Omental fat pad (tissue), 4 donors: Measurements from ENCODE around the gene MFAP3L. TPM values are rescaled to one million over a fixed set of nuclear protein-coding genes. Genes with fewer than 3 reads are reported as not detected.

Experiments used
- ATAC-seq: fragments of 150-250 bp; one replicate; pipeline ENCODE4 v1.9.1; 2016; ENCODE audit warnings: mild to moderate bottlenecking, moderate library complexity; ENCODE audit not compliant: low FRiP score
- DNase-seq: peaks from one replicate; pipeline ENCODE4 v3.0.0-alpha.2; 2019; ENCODE audit warnings: low spot score
- CTCF ChIP-seq, 3 donors: fragments of 450-650 bp; IDR thresholded peaks; one replicate each; pipeline ENCODE4 v1.5.1; 2016 to 2017; ENCODE audit warnings: antibody characterized with exemption in 3 of 3, mild to moderate bottlenecking in 3 of 3, moderate library complexity in 2 of 3
- total RNA-seq, 4 donors: library from RNA; depleted of rRNA; stranded (reverse); fragments of >200 nt; gene quantifications; one replicate each; pipeline ENCODE4 v1.1.0, GENCODE V29; 2016

MFAP3L gene
- total RNA-seq, 4 donors from 2014 or later: 4.0 to 14.2 (median 9.4) TPM

- DNase-seq (no peak), ATAC-seq (no peak)
- TF ChIP-seq CTCF (IDR thresholded peaks at IDR 0.05): no peak
These were observed 66.9 kb downstream of the MFAP3L start for GRCh38 chr4:169959254-169959653.

GRCh38 chr4:169958629-169959028 lies 67.6 kb downstream of the MFAP3L start:
- DNase-seq (no peak), ATAC-seq (no peak)
- no peak for TF ChIP-seq CTCF (IDR thresholded peaks at IDR 0.05)

GRCh38 chr4:169957785-169958184 lies 68.4 kb downstream of the MFAP3L start:
- no peak for TF ChIP-seq CTCF (IDR thresholded peaks at IDR 0.05)
- ATAC-seq: no peak
- no peak for DNase-seq

- no peak for DNase-seq
- ATAC-seq: no peak
- TF ChIP-seq CTCF (IDR thresholded peaks at IDR 0.05): no peak
These were observed 69.9 kb downstream of the MFAP3L start for GRCh38 chr4:169956091-169956843.

GRCh38 chr4:169955521-169955920 lies 70.7 kb downstream of the MFAP3L start:
- ATAC-seq (no peak), DNase-seq (no peak)
- TF ChIP-seq CTCF (IDR thresholded peaks at IDR 0.05): no peak

GRCh38 chr4:169952236-169953002 lies 73.8 kb downstream of the MFAP3L start:
- no peak for DNase-seq
- ATAC-seq: no peak
- no peak for TF ChIP-seq CTCF (IDR thresholded peaks at IDR 0.05)
